Left ventricle myocardium superior (tissue), 1 donor: ENCODE data around the gene AK8. TPM values are rescaled to one million over a fixed set of nuclear protein-coding genes. Genes with fewer than 3 reads are reported as not detected.

Source experiments
- ATAC-seq: fragments of 200-7000 bp; cut with Tn5 transposase; one replicate; pipeline ENCODE4 v1.9.1; 2020; ENCODE audit warnings: mild to moderate bottlenecking, moderate library complexity
- DNase-seq: peaks from one replicate; pipeline ENCODE4 v3.0.0-alpha.2; 2020
- intact Hi-C: fragments of 100-400 bp; cut with micrococcal nuclease; formaldehyde crosslinking; loops from one replicate; pipeline ENCODE4 v1.11.0; 2022
- total RNA-seq: library from RNA; stranded (reverse); fragmentation: NEBNext Ultra II Directional; extraction: Animal tissue kit (Norgen Biotek cat#: 25700); gene quantifications from one replicate; pipeline ENCODE4 v1.2.1, GENCODE V29; 2021
- donor health status: DM: no; HTN: yes; CAD: no; lungs with severe emphysema.

AK8 gene
- total RNA-seq, 1 donor from 2014 or later = 0.42 TPM

- DNase-seq (no peak), ATAC-seq (no peak)
- intact Hi-C loops = no loop called here
Measured at GRCh38 chr9:132757016-132757415, 121.1 kb downstream of the AK8 start.

- no peak for DNase-seq
Measured at GRCh38 chr9:132756214-132756845, 121.8 kb downstream of the AK8 start.

GRCh38 chr9:132755096-132755495, 123.0 kb downstream of the AK8 start:
- DNase-seq = no peak
- intact Hi-C loops = no loop called here
- peak; percentile 66 for ATAC-seq

More at GRCh38 chr9:132756214-132756845, 121.8 kb downstream of the AK8 start:
- ATAC-seq = peak; percentile 66
- intact Hi-C loops = no loop called here

GRCh38 chr9:132754236-132754635, 123.8 kb downstream of the AK8 start:
- DNase-seq (no peak), ATAC-seq (no peak)
- intact Hi-C loops = no loop called here

- intact Hi-C loops = no loop called here
- DNase-seq (no peak), ATAC-seq (no peak)
Measured at GRCh38 chr9:132753593-132753880, 124.5 kb downstream of the AK8 start.

GRCh38 chr9:132752877-132753592, 125.0 kb downstream of the AK8 start:
- DNase-seq (no peak), ATAC-seq (no peak)
- intact Hi-C loops = no loop called here

- ATAC-seq (no peak), DNase-seq (no peak)
- intact Hi-C loops = no loop called here
Measured at GRCh38 chr9:132750668-132751067, 127.4 kb downstream of the AK8 start.

- ATAC-seq (no peak), DNase-seq (no peak)
- intact Hi-C loops = no loop called here
Measured at GRCh38 chr9:132749306-132749705, 128.8 kb downstream of the AK8 start.

GRCh38 chr9:132748450-132748849, 129.6 kb downstream of the AK8 start:
- DNase-seq (no peak), ATAC-seq (no peak)
- intact Hi-C loops = no loop called here

- intact Hi-C loops = no loop called here
- no peak for ATAC-seq
- DNase-seq = no peak
Measured at GRCh38 chr9:132745756-132746709, 132.1 kb downstream of the AK8 start.

- no peak for DNase-seq
- ATAC-seq = peak; percentile 33
- intact Hi-C loops = no loop called here
Measured at GRCh38 chr9:132744881-132745755, 133.0 kb downstream of the AK8 start.

GRCh38 chr9:132743931-132744479, 134.1 kb downstream of the AK8 start:
- ATAC-seq = no peak

GRCh38 chr9:132742821-132743311, 135.2 kb downstream of the AK8 start:
- intact Hi-C loops = no loop called here
- ATAC-seq (no peak), DNase-seq (no peak)

More at GRCh38 chr9:132743931-132744479, 134.1 kb downstream of the AK8 start:
- no peak for DNase-seq
- intact Hi-C loops = no loop called here

- no peak for ATAC-seq
- intact Hi-C loops = no loop called here
- no peak for DNase-seq
Measured at GRCh38 chr9:132740526-132741309, 137.4 kb downstream of the AK8 start.

- ATAC-seq (no peak), DNase-seq (no peak)
Measured at GRCh38 chr9:132739710-132740310, 138.3 kb downstream of the AK8 start.

GRCh38 chr9:132733260-132733815, 144.7 kb downstream of the AK8 start:
- DNase-seq (no peak), ATAC-seq (no peak)
- intact Hi-C loops = no loop called here

More at GRCh38 chr9:132739710-132740310, 138.3 kb downstream of the AK8 start:
- intact Hi-C loops = no loop called here
